ENCODE data around the gene STS. TPM values are rescaled to one million over a fixed set of nuclear protein-coding genes. Genes with fewer than 3 reads are reported as not detected.

Gene STS, protein sequence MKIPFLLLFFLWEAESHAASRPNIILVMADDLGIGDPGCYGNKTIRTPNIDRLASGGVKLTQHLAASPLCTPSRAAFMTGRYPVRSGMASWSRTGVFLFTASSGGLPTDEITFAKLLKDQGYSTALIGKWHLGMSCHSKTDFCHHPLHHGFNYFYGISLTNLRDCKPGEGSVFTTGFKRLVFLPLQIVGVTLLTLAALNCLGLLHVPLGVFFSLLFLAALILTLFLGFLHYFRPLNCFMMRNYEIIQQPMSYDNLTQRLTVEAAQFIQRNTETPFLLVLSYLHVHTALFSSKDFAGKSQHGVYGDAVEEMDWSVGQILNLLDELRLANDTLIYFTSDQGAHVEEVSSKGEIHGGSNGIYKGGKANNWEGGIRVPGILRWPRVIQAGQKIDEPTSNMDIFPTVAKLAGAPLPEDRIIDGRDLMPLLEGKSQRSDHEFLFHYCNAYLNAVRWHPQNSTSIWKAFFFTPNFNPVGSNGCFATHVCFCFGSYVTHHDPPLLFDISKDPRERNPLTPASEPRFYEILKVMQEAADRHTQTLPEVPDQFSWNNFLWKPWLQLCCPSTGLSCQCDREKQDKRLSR
- 10 to 100 TPM in 3 of 6 donors, 1 to 10 TPM in 3; 5.2 to 15.1 (median 9.6) TPM for total RNA-seq

DNA sequence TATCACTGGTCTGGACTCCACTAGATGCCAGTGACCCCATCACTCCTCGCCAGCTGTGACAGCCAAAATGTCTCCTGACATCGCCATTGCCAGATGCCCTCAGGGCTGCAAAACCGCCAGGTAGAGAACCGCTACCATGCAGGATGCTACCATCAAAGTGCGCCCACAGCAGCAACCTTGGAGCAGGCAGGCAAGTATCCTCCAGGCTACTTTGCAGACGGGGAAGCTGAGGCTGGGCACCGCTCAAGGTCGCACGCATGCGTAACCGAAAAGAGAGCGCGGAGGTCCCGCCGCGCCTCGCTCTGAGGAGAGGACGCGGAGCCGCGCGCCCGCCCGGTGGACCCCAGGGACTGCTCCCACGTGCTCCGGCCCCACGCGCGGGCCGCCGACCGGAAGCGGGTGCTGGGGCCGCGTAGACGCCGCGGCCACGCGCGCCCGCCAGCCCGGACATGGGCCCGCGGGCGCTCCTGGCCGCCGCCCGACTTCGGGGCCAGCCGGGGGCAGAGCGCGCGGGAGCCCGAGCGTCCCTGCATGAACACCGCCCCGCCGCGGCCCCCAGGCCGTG, at the start of gene STS:
Gene STS, plus strand, starts transcription at position 300 of the 565 bp plus-strand sequence. CDS start 105,488 bp downstream, outside the sequence.
- ATAC-seq (ENCODE audit: low FRiP score in 2 of 2) = peak; percentile 35 to 79
- 3% methylated on average over 9 of the region's 61 CpGs; no CpG with 5 or more reads in 1 of the 2 donors for WGBS, 2 donors
- peak in 1 of 2 donors; percentile 37 for DNase-seq
- H3K9me3 ChIP-seq = no peaks in the 10 kb centered on the region
- H3K27ac ChIP-seq = peak within 1 kb of the TSS; percentile 87 to 96 (median 91)
- H3K27me3 ChIP-seq = no peaks in the 10 kb centered on the region
- peaks cover 4 to 27% (median 21%) of the 10 kb centered on the region in 4 donors for H3K4me1 ChIP-seq
- no peaks in the 10 kb centered on the region for H3K36me3 ChIP-seq
- H3K4me3 ChIP-seq = peak within 1 kb of the TSS; percentile 75 to 93 (median 88)
- no peak for TF ChIP-seq POLR2A (IDR thresholded peaks at IDR 0.05)
- no peak for TF ChIP-seq EP300 (IDR thresholded peaks at IDR 0.05)
- no peak for TF ChIP-seq POLR2AphosphoS5 (IDR thresholded peaks at IDR 0.05)
- TF ChIP-seq, protein P1, sequence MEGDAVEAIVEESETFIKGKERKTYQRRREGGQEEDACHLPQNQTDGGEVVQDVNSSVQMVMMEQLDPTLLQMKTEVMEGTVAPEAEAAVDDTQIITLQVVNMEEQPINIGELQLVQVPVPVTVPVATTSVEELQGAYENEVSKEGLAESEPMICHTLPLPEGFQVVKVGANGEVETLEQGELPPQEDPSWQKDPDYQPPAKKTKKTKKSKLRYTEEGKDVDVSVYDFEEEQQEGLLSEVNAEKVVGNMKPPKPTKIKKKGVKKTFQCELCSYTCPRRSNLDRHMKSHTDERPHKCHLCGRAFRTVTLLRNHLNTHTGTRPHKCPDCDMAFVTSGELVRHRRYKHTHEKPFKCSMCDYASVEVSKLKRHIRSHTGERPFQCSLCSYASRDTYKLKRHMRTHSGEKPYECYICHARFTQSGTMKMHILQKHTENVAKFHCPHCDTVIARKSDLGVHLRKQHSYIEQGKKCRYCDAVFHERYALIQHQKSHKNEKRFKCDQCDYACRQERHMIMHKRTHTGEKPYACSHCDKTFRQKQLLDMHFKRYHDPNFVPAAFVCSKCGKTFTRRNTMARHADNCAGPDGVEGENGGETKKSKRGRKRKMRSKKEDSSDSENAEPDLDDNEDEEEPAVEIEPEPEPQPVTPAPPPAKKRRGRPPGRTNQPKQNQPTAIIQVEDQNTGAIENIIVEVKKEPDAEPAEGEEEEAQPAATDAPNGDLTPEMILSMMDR (IDR thresholded peaks at IDR 0.05) = no peak

DNA sequence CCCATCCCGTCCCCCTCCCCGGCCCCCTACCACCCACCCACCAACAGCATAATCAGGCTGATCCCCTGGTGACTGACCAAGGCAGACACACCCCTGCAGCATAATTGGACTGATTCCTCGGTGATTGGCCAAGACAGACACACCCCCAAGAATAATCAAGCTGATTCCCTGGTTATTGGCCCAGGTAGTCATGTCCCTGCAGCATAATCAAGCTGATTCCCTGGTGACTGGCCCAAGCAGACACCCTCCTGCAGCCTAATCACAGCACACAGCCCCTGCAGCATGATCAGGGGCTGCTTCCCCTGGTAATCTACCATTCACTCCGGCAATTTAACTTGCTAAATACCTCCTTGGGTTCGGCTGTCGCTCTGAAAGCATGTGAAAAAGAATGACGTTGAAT, 47.5 kb upstream of the STS start:
- Histone ChIP-seq H3K36me3 (peaks cover 0 to 20% (median 0%) of the 10 kb centered on the region in 4 donors), H3K27me3 (no peaks in the 10 kb centered on the region), H3K27ac (no peak overlapping the region), H3K4me3 (no peak overlapping the region), H3K9me3 (no peaks in the 10 kb centered on the region), H3K4me1 (no peaks in the 10 kb centered on the region)
- TF ChIP-seq, protein P1 (IDR thresholded peaks at IDR 0.05) = no peak
- TF ChIP-seq EP300 (IDR thresholded peaks at IDR 0.05) = no peak
- no peak for TF ChIP-seq POLR2AphosphoS5 (IDR thresholded peaks at IDR 0.05)
- TF ChIP-seq POLR2A (IDR thresholded peaks at IDR 0.05) = no peak
- DNase-seq (no peak), ATAC-seq (ENCODE audit: low FRiP score in 2 of 2) (no peak)
- 96 to 100% methylated on average over 3 to 7 of the region's 7 CpGs for WGBS, 2 donors

GRCh38 chrX:7102119-7102518, 45.4 kb upstream of the STS start:
- H3K4me1 ChIP-seq = no peaks in the 10 kb centered on the region
- TF ChIP-seq EP300 (IDR thresholded peaks at IDR 0.05) = no peak
- H3K9me3 ChIP-seq = no peaks in the 10 kb centered on the region
- no peak overlapping the region for H3K27ac ChIP-seq
- 90 to 95% methylated on average over 3 of the region's 3 CpGs for WGBS, 2 donors
- peaks cover 0 to 22% (median 0%) of the 10 kb centered on the region in 4 donors for H3K36me3 ChIP-seq
- ATAC-seq (ENCODE audit: low FRiP score in 2 of 2) (no peak), DNase-seq (no peak)
- no peaks in the 10 kb centered on the region for H3K27me3 ChIP-seq
- H3K4me3 ChIP-seq = no peak overlapping the region

- Histone ChIP-seq H3K9me3 (no peaks in the 10 kb centered on the region), H3K4me1 (peaks cover 0 to 29% (median 18%) of the 10 kb centered on the region in 4 donors), H3K27ac (no peak overlapping the region), H3K36me3 (peaks cover 0 to 18% (median 0%) of the 10 kb centered on the region in 4 donors), H3K27me3 (no peaks in the 10 kb centered on the region), H3K4me3 (no peak overlapping the region)
- TF ChIP-seq EP300 (IDR thresholded peaks at IDR 0.05) (no peak), POLR2A (IDR thresholded peaks at IDR 0.05) (no peak), POLR2AphosphoS5 (IDR thresholded peaks at IDR 0.05) (no peak)
- TF ChIP-seq, protein P1 (IDR thresholded peaks at IDR 0.05) = no peak
- 100% methylated on average over 2 of the region's 2 CpGs; no CpG with 5 or more reads in 1 of the 2 donors for WGBS, 2 donors
- ATAC-seq (ENCODE audit: low FRiP score in 2 of 2) (no peak), DNase-seq (no peak)
Measured at GRCh38 chrX:7106649-7107048, 40.9 kb upstream of the STS start.

DNA sequence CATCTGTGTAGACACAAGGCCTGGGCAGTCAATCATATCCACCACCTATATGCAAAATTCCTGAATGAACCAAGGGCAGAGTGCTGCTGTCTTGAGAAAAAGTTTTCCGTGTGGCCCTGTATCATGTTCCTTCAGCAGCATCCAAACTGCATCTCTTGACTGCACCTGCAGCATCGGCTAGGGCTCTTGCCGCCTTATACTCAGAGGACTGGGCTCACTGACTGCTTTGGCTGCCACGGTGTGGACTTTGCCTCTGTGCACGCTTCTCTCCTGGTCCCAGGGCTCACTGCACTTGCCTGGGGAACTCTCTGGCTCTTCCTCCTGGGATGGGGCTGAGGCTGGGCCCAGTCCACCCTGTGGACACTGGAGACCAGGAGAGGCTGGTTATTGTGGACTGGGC, 39.5 kb upstream of the STS start:
- DNase-seq = no peak
- peaks cover 0 to 18% (median 0%) of the 10 kb centered on the region in 4 donors for H3K36me3 ChIP-seq
- no peaks in the 10 kb centered on the region for H3K27me3 ChIP-seq
- no peaks in the 10 kb centered on the region for H3K9me3 ChIP-seq
- ATAC-seq (ENCODE audit: low FRiP score in 2 of 2) = peak in 1 of 2 donors; percentile 11
- no peak for TF ChIP-seq EP300 (IDR thresholded peaks at IDR 0.05)
- no peak for TF ChIP-seq POLR2A (IDR thresholded peaks at IDR 0.05)
- no peak for TF ChIP-seq POLR2AphosphoS5 (IDR thresholded peaks at IDR 0.05)
- TF ChIP-seq, protein P1 (IDR thresholded peaks at IDR 0.05) = no peak
- H3K27ac ChIP-seq = peak overlapping the region in 1 of 4 donors; percentile 68
- peaks cover 0 to 29% (median 18%) of the 10 kb centered on the region in 4 donors for H3K4me1 ChIP-seq
- 99 to 100% methylated on average over 1 to 5 of the region's 5 CpGs for WGBS, 2 donors
- no peak overlapping the region for H3K4me3 ChIP-seq

Measured in upper lobe of left lung (tissue), 6 donors.